ENCODE measurements around the gene ACSM4.
"Not testable (repeated sequence)": the region's sequence is repeated elsewhere in the genome, so short reads cannot be mapped to it uniquely, and the experiment has no call there.

The ACSM4 gene, protein sequence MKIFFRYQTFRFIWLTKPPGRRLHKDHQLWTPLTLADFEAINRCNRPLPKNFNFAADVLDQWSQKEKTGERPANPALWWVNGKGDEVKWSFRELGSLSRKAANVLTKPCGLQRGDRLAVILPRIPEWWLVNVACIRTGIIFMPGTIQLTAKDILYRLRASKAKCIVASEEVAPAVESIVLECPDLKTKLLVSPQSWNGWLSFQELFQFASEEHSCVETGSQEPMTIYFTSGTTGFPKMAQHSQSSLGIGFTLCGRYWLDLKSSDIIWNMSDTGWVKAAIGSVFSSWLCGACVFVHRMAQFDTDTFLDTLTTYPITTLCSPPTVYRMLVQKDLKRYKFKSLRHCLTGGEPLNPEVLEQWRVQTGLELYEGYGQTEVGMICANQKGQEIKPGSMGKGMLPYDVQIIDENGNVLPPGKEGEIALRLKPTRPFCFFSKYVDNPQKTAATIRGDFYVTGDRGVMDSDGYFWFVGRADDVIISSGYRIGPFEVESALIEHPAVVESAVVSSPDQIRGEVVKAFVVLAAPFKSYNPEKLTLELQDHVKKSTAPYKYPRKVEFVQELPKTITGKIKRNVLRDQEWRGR

DNA sequence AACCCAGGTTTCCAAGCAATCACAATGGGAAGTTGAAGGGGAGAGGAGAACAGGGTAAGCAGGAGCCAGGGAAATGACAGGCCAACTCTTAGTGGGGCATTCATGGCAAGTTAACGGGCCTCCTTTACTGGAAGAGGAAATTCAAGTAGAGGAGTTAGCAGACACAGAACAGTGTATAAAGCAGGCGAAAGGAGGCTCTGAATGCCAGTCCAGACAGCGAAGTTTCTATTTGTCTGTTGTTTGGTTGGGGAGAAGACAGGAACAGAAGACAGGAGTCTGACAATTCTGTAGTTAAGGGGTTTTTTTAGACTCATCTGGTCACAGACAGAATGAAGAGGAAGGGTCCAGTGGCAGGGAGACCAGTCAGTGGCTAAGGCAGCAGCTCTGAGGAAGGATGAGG lies at the start of gene ACSM4:
Gene ACSM4 (plus strand): TSS at position 301 of the 400 bp plus-strand sequence. CDS start 260 bp downstream, outside the sequence.
- no peak for DNase-seq

DNA sequence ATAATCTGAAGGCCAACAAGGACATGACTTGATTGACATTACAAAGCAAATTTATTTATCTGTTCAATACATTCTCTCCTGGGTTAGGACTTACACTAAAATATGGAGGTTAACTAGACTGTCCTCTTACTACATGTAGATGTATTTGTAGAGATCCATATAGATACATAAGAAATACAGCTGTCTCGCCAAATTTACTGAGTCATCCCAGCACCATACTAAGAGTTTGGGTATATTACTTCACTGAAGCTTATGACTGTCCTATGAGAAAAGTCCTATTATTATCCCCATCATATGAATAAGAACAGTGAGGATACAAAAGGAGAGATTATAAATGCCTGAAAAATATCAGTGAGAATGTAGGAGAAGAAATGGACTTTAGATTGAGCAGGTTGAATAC lies 44.8 kb upstream of the ACSM4 start:
- DNase-seq = no peak

- DNase-seq = no peak
Observed at GRCh38 chr12:7264538-7264937, 39.3 kb upstream of the ACSM4 start.

- DNase-seq = no peak
Observed at GRCh38 chr12:7265251-7265650, 38.6 kb upstream of the ACSM4 start.

- no peak for DNase-seq
Observed at GRCh38 chr12:7269273-7269672, 34.6 kb upstream of the ACSM4 start.

DNA sequence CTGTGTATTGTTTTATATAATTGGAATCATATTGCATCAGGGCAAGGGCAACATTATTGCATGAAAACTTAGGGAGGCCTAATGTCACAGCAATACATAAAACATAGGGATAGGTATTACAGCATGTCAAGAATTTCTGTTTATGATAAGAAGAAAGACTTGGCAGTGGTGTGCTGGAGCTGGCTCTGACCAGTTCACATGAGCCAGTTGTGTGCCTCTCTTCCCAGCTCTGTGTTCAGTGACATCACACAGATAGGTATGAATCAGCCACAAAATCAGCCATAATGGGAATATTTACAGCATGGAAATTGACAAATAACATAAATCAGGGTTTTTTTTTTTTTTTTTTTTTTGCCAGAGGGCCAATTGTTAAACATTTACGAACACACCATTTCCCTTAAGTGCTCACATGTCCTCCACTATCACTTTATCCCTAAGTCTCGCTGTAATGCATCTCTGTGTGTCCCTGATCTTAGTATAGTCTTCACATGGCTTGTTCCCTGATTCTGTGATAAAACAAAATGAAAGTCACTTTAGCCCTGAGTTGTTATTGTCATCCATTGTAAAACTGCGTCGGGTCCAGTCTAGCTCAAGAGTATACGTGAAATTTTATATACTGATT lies 31.9 kb upstream of the ACSM4 start:
- no peak for DNase-seq

GRCh38 chr12:7275482-7275881 lies 28.4 kb upstream of the ACSM4 start:
- not testable (repeated sequence) for DNase-seq

- DNase-seq = no peak
Observed at GRCh38 chr12:7282844-7283243, 21.0 kb upstream of the ACSM4 start.

- no peak for DNase-seq
Observed at GRCh38 chr12:7289743-7290142, 14.1 kb upstream of the ACSM4 start.

DNA sequence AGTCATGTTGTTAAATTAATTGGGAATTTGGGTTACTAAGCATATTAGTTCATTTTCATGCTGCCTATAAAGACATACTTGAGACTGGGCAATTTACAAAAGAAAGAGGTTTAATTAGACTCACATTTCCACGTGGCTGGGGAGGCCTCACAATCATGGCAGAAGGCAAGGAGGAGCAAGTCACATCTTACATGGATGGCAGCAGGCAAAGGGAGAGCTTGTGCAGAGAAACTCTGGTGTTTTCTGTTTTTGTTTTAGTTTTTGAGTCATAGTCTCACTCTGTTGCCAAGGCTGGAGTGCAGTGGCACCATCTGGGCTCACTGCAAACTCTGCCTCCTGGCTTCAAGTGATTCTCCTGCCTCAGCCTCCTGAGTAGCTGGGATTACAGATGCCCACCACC lies 13.3 kb upstream of the ACSM4 start:
- DNase-seq = not testable (repeated sequence)

- no peak for DNase-seq
Observed at GRCh38 chr12:7292300-7292699, 11.6 kb upstream of the ACSM4 start.

DNA sequence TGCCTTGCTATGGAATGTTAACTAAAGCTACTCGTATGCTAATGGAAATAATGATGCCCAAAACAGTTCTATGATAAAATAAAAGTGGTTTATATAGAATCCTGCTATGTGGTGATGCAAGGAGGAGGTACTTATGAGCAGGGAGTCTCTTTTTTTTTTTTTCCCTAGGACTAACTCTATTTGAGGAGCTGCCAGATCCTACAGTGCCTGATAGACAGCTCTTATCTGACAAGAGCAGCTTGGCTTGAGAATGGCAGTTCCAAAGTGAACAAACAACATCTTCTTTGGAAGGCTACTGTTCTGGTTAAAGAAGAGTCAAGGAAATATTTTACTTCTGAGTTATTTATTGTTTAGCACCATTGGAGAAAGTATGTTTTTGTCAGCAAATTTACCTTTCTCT lies 10.2 kb upstream of the ACSM4 start:
- DNase-seq = no peak

- no peak for DNase-seq
Observed at GRCh38 chr12:7295529-7295928, 8.3 kb upstream of the ACSM4 start.

GRCh38 chr12:7297865-7298264 lies 6.0 kb upstream of the ACSM4 start:
- no peak for DNase-seq

DNA sequence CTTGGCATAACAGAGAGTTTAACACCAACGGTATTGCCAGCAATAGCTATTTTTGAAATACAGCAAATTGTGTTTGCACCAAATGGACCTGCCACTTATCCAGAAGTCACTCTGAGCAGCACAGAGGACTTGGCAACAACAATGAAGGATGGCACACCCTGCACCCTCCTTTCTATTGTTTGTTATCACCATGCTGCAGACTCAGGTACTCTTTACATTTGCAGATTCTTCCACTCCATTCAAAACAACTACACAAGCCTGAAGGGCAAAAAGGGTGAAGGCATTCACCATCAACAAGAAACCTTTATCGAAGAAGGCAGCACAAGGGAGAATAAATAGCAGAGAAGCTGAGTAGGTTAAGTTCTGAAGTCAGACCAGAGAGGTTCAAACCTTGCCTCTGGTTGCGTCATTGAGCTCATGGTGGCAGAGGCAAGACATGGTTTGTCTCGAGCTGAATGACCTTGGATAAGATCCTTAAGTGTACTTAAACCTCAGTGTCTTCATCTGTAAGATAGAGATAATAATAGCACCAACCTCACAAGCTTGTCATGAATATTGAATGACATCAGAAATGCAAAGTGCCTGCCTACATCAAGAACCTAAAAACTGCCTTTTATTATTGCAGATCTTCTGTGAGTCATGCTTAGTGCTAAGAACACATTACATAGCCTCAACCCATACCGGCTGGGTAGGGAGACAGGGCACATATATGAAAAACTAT lies 1.4 kb upstream of the ACSM4 start:
- peak; percentile 5 for DNase-seq

GRCh38 chr12:7303230-7303629 lies 642 bp upstream of the ACSM4 start:
- no peak for DNase-seq

DNA sequence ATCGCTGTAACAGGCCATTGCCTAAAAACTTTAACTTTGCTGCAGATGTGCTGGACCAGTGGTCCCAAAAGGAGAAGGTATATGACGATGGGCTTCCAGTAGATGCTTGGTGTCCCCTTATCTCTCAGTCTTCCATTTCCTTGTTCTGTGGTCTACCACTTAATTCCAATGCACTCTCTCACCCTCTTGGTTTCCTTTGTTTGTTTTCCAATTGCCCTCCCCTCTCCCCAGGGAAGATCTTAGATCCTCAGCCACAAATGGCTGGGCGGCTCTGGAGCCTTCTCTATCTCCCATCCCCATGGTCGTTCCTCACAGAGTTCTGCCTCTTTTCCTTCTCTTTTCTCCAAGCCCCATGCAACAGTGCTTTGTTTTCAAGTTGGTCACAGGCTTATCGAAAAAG lies 584 bp downstream of the ACSM4 start:
- no peak for DNase-seq

- DNase-seq = no peak
Observed at GRCh38 chr12:7310070-7310469, 6.2 kb downstream of the ACSM4 start.

DNA sequence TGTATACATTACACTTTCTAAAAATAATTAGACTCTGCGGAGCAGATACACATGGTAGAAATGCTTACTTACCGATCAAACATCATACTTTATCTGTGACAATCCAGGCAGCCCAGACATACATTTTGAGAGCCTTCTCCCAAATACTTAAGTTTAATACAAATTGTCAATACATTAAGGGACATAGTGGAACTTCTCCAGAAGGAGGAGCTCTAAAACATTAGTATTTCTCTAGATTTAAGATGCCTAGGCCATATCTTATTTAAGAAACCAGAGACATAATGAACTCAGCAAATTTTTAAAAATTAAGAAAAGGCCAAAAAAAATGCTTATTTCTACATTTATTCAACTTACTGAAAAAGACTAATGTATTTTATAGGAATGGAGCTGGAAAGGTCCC lies 16.1 kb downstream of the ACSM4 start:
- DNase-seq = no peak

GRCh38 chr12:7321624-7322023 lies 17.8 kb downstream of the ACSM4 start:
- no peak for DNase-seq

GRCh38 chr12:7322599-7322998 lies 18.7 kb downstream of the ACSM4 start:
- no peak for DNase-seq

DNA sequence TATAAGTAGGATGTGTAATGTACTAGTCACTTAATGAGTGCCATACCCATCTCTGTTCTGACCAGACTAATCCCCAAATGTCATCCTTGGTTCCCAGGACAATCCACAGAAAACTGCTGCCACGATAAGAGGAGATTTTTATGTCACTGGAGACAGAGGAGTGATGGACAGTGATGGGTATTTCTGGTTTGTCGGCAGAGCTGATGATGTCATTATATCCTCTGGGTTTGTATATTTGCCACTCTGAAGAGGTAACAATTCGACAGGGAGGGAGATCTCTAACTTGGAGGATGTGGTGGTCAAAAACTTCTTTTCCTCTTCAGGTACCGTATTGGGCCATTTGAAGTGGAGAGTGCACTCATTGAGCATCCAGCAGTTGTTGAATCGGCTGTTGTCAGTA lies 20.3 kb downstream of the ACSM4 start:
- no peak for DNase-seq

GRCh38 chr12:7327918-7328317 lies 24.0 kb downstream of the ACSM4 start:
- no peak for DNase-seq

DNA sequence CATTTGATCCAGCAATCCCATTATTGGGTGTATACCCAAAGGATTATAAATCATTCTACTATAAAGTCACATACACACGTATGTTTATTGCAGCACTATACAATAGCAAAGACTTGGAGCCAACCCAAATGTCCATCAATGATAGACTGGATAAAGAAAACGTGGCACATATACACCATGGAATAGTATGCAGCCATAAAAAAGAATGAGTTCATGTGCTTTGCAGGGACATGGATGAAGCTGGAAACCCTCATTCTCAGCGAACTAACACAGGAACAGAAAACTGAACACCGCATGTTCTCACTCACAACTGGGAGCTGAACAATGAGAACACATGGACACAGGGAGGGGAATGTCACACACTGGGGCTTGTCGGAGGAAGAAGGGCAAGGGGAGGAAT lies 33.9 kb downstream of the ACSM4 start:
- not testable (repeated sequence) for DNase-seq
